H1 (cell line): ENCODE results near the gene GABPA. TPM values are rescaled to one million over a fixed set of nuclear protein-coding genes. Genes with fewer than 3 reads are reported as not detected.

Experiments used
- NRF1 ChIP-seq: IDR thresholded peaks from 2 replicates; pipeline ENCODE4 v1.6.1; 2011; ENCODE audit warnings: mild to moderate bottlenecking, low read depth, low read length, improper control_type of control experiment
- POLR2AphosphoS5 ChIP-seq: IDR thresholded peaks from 2 replicates; pipeline ENCODE4 v1.6.1; 2011; ENCODE audit warnings: low read depth, low read length
- polyA plus RNA-seq, 7 experiments: library from polyadenylated mRNA; depleted of rRNA in 3 of 7; stranded (reverse) in 5 of 7; unstranded in 2 of 7; fragments of >200 nt in 5 of 7; fragments of 200-250 nt in 2 of 7; gene quantifications; 1 replicate in 5 of 7; 2 replicates in 1 of 7; 4 replicates in 1 of 7; pipeline versions ENCODE4 v1.2.1 to v1.2.3, GENCODE V29; 2011 to 2013; ENCODE audit warnings: missing spikeins in 2 of 7, mixed read lengths in 2 of 7
- total RNA-seq: library from RNA; stranded (reverse); fragmentation: NEBNext Ultra II Directional; extraction: Animal tissue kit (Norgen Biotek cat#: 25700); gene quantifications from 2 replicates; pipeline ENCODE4 v1.2.1, GENCODE V29; 2021
- TF ChIP-seq, protein P1 (sequence below): fragments of 300-600 bp; sonication (generic); IDR thresholded peaks from 2 replicates; pipeline ENCODE4 v1.7.1; 2012; ENCODE audit warnings: low read length, moderate library complexity, mild to moderate bottlenecking, inconsistent platforms; ENCODE audit not compliant: insufficient replicate concordance

Gene GABPA
- total and polyA plus RNA-seq, 2 of the 8 experiments (the other 6 are each of a cell fraction or from before 2014, with no cell fraction given) = 5.2 to 22.2 TPM

DNA sequence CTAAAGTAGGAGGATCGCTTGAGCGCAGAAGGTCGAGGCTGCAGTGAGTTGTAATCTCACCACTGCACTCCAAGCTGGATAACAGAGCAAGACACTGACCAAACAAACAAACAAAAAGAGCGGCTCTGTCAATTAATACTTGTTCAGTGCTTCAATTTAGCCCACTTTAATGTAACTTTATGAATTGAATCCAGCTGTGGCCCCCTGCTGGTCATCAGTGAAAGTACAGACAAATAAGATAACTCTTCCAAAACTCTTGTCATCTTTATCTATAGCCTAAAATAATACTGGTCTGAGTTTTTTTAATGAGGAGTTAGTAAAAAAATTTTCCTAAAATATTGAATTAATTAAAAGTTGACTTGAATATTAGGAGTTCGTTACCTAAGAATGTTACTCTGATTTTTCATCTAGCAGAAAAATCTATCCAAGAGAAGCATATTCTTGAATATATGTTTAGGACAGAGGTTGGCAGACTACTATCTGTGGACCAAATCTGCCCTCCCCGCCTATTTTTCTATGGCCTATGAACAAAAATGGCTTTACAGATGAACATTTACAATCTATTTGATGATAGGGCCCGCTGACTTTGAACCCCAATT, 26.2 kb upstream of the GABPA start (continued):
- TF ChIP-seq, protein P1, sequence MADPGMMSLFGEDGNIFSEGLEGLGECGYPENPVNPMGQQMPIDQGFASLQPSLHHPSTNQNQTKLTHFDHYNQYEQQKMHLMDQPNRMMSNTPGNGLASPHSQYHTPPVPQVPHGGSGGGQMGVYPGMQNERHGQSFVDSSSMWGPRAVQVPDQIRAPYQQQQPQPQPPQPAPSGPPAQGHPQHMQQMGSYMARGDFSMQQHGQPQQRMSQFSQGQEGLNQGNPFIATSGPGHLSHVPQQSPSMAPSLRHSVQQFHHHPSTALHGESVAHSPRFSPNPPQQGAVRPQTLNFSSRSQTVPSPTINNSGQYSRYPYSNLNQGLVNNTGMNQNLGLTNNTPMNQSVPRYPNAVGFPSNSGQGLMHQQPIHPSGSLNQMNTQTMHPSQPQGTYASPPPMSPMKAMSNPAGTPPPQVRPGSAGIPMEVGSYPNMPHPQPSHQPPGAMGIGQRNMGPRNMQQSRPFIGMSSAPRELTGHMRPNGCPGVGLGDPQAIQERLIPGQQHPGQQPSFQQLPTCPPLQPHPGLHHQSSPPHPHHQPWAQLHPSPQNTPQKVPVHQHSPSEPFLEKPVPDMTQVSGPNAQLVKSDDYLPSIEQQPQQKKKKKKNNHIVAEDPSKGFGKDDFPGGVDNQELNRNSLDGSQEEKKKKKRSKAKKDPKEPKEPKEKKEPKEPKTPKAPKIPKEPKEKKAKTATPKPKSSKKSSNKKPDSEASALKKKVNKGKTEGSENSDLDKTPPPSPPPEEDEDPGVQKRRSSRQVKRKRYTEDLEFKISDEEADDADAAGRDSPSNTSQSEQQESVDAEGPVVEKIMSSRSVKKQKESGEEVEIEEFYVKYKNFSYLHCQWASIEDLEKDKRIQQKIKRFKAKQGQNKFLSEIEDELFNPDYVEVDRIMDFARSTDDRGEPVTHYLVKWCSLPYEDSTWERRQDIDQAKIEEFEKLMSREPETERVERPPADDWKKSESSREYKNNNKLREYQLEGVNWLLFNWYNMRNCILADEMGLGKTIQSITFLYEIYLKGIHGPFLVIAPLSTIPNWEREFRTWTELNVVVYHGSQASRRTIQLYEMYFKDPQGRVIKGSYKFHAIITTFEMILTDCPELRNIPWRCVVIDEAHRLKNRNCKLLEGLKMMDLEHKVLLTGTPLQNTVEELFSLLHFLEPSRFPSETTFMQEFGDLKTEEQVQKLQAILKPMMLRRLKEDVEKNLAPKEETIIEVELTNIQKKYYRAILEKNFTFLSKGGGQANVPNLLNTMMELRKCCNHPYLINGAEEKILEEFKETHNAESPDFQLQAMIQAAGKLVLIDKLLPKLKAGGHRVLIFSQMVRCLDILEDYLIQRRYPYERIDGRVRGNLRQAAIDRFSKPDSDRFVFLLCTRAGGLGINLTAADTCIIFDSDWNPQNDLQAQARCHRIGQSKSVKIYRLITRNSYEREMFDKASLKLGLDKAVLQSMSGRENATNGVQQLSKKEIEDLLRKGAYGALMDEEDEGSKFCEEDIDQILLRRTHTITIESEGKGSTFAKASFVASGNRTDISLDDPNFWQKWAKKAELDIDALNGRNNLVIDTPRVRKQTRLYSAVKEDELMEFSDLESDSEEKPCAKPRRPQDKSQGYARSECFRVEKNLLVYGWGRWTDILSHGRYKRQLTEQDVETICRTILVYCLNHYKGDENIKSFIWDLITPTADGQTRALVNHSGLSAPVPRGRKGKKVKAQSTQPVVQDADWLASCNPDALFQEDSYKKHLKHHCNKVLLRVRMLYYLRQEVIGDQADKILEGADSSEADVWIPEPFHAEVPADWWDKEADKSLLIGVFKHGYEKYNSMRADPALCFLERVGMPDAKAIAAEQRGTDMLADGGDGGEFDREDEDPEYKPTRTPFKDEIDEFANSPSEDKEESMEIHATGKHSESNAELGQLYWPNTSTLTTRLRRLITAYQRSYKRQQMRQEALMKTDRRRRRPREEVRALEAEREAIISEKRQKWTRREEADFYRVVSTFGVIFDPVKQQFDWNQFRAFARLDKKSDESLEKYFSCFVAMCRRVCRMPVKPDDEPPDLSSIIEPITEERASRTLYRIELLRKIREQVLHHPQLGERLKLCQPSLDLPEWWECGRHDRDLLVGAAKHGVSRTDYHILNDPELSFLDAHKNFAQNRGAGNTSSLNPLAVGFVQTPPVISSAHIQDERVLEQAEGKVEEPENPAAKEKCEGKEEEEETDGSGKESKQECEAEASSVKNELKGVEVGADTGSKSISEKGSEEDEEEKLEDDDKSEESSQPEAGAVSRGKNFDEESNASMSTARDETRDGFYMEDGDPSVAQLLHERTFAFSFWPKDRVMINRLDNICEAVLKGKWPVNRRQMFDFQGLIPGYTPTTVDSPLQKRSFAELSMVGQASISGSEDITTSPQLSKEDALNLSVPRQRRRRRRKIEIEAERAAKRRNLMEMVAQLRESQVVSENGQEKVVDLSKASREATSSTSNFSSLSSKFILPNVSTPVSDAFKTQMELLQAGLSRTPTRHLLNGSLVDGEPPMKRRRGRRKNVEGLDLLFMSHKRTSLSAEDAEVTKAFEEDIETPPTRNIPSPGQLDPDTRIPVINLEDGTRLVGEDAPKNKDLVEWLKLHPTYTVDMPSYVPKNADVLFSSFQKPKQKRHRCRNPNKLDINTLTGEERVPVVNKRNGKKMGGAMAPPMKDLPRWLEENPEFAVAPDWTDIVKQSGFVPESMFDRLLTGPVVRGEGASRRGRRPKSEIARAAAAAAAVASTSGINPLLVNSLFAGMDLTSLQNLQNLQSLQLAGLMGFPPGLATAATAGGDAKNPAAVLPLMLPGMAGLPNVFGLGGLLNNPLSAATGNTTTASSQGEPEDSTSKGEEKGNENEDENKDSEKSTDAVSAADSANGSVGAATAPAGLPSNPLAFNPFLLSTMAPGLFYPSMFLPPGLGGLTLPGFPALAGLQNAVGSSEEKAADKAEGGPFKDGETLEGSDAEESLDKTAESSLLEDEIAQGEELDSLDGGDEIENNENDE = no peak
- TF ChIP-seq NRF1 (no peak), POLR2AphosphoS5 (no peak)
- TF ChIP-seq, all 59 proteins: peak for 2
